HL-60 (cell line): ENCODE data around the gene RAB3C.

Experiments used
- DNase-seq, 2 experiments: peaks; one replicate each; pipeline ENCODE4 v3.0.0-alpha.2; 2010 to 2020; ENCODE audit warnings: low read depth in 1 of 2, low spot score in 1 of 2
- H3K27ac ChIP-seq: fragments of 250-450 bp; sonication (Bioruptor Pico); replicated peaks from 2 replicates; pipeline ENCODE4 v1.5.1; 2020; ENCODE audit warnings: mild to moderate bottlenecking, moderate library complexity
- H3K27me3 ChIP-seq: fragments of 250-450 bp; sonication (Bioruptor Pico); 2 replicates; pipeline ENCODE4 v1.5.1; 2021; ENCODE audit warnings: mild to moderate bottlenecking, moderate library complexity; ENCODE audit not compliant: insufficient read depth, poor library complexity, severe bottlenecking
- H3K4me3 ChIP-seq: replicated peaks from 2 replicates; pipeline ENCODE4 v1.5.1; 2011; ENCODE audit warnings: mild to moderate bottlenecking, control low read depth, low read length; ENCODE audit not compliant: insufficient read depth
- CTCF ChIP-seq: IDR thresholded peaks from one replicate; pipeline ENCODE4 v1.5.1; 2011; ENCODE audit warnings: low read length, control low read depth, inconsistent platforms; ENCODE audit not compliant: insufficient read depth
- GABPA ChIP-seq: IDR thresholded peaks from 2 replicates; pipeline ENCODE4 v1.6.1; 2012; ENCODE audit warnings: low read depth
- POLR2AphosphoS5 ChIP-seq: IDR thresholded peaks from 2 replicates; pipeline ENCODE4 v1.6.1; 2012; ENCODE audit warnings: low read depth
- REST ChIP-seq: IDR thresholded peaks from 2 replicates; pipeline ENCODE4 v1.6.1; 2012; ENCODE audit warnings: low read depth; ENCODE audit not compliant: insufficient replicate concordance
- SPI1 ChIP-seq: IDR thresholded peaks from 2 replicates; pipeline ENCODE4 v1.6.1; 2012; ENCODE audit warnings: low read depth, mild to moderate bottlenecking, borderline replicate concordance

RAB3C gene

GRCh38 chr5:58765058-58765457 is 182.2 kb downstream of the RAB3C start:
- H3K27ac ChIP-seq, result no peak overlapping the region
- H3K4me3 ChIP-seq, result no peak overlapping the region
- DNase-seq, result no peak
- TF ChIP-seq POLR2AphosphoS5 (no peak), REST (no peak)
- H3K27me3 ChIP-seq, result no peaks in the 10 kb centered on the region

GRCh38 chr5:58767104-58767503 is 184.2 kb downstream of the RAB3C start:
- H3K4me3 ChIP-seq, result no peak overlapping the region
- H3K27me3 ChIP-seq, result no peaks in the 10 kb centered on the region
- DNase-seq, result no peak
- no peak overlapping the region for H3K27ac ChIP-seq
- TF ChIP-seq POLR2AphosphoS5 (no peak), GABPA (no peak), SPI1 (no peak), REST (no peak), CTCF (no peak)

- TF ChIP-seq REST (no peak), SPI1 (no peak), GABPA (no peak), POLR2AphosphoS5 (no peak), CTCF (no peak)
- H3K27ac ChIP-seq, result no peak overlapping the region
- H3K27me3 ChIP-seq, result no peaks in the 10 kb centered on the region
- no peak for DNase-seq
- no peak overlapping the region for H3K4me3 ChIP-seq
These were observed 187.3 kb downstream of the RAB3C start for GRCh38 chr5:58770136-58770535.

- TF ChIP-seq REST (no peak), SPI1 (no peak), POLR2AphosphoS5 (no peak), CTCF (no peak), GABPA (no peak)
- no peak overlapping the region for H3K4me3 ChIP-seq
- no peaks in the 10 kb centered on the region for H3K27me3 ChIP-seq
- no peak for DNase-seq
- no peak overlapping the region for H3K27ac ChIP-seq
These were observed 188.9 kb downstream of the RAB3C start for GRCh38 chr5:58771796-58772195.
